ENCODE data around the gene LRRC71.

DNA sequence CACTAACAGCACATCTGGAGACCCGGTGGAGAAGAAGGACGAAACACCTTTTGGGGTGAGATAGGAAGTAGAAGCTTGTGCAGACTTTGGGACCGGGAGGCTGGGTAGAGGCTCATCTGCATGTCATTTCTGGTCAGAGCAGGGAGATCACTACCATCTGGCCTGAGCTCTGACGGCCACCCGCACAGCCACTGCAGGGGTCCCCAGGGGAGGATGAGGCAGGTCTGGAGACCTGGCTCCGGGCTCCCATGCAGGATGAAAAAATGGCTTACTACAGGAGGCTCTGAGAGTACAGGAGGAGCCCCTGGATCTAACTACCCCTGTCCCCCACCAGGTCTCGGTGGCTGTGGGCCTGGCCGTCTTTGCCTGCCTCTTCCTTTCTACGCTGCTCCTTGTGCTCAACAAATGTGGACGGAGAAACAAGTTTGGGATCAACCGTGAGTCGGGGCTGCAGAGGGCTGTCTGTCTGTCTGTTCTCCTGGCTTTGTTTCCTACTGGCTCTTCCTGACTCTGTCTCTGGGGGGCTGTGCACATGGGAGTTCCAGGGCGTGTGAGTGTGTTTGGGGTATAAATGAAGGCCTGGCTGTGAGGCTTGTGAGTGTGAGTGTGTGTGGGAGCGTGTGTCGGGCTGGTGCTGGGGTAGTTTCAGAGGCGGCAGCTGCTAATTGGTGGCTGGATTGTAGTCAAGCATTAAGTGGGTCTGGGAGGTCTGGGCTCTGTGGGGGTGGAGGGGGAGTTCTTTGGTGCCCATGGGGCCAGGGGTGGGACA is 45.7 kb upstream of the LRRC71 start:
- TF ChIP-seq, protein P1, sequence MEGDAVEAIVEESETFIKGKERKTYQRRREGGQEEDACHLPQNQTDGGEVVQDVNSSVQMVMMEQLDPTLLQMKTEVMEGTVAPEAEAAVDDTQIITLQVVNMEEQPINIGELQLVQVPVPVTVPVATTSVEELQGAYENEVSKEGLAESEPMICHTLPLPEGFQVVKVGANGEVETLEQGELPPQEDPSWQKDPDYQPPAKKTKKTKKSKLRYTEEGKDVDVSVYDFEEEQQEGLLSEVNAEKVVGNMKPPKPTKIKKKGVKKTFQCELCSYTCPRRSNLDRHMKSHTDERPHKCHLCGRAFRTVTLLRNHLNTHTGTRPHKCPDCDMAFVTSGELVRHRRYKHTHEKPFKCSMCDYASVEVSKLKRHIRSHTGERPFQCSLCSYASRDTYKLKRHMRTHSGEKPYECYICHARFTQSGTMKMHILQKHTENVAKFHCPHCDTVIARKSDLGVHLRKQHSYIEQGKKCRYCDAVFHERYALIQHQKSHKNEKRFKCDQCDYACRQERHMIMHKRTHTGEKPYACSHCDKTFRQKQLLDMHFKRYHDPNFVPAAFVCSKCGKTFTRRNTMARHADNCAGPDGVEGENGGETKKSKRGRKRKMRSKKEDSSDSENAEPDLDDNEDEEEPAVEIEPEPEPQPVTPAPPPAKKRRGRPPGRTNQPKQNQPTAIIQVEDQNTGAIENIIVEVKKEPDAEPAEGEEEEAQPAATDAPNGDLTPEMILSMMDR (IDR thresholded peaks at IDR 0.05): no peak
- no peak for TF ChIP-seq POLR2A (IDR thresholded peaks at IDR 0.05)

All from breast epithelium (tissue), 3 donors.